ENCODE measurements around the gene ATXN1.

- TF ChIP-seq RARB (CRISPR knock-in tag; IDR thresholded peaks at IDR 0.05) (no peak), PATZ1 (CRISPR knock-in tag; IDR thresholded peaks at IDR 0.05; ENCODE audit: borderline replicate concordance) (no peak), ARNTL (CRISPR knock-in tag; IDR thresholded peaks at IDR 0.05; ENCODE audit: borderline replicate concordance, low read depth) (no peak), ZNF8 (CRISPR knock-in tag; IDR thresholded peaks at IDR 0.05) (no peak)
Measured at GRCh38 chr6:16576451-16577368, 184.6 kb downstream of the ATXN1 start.
